ENCODE measurements around the gene ARHGEF38. TPM values are rescaled to one million over a fixed set of nuclear protein-coding genes. Genes with fewer than 3 reads are reported as not detected.
"Not testable (repeated sequence)": the region's sequence is repeated elsewhere in the genome, so short reads cannot be mapped to it uniquely, and the experiment has no call there.

ARHGEF38 gene
- total RNA-seq, 1 donor from 2014 or later: not detected

DNA sequence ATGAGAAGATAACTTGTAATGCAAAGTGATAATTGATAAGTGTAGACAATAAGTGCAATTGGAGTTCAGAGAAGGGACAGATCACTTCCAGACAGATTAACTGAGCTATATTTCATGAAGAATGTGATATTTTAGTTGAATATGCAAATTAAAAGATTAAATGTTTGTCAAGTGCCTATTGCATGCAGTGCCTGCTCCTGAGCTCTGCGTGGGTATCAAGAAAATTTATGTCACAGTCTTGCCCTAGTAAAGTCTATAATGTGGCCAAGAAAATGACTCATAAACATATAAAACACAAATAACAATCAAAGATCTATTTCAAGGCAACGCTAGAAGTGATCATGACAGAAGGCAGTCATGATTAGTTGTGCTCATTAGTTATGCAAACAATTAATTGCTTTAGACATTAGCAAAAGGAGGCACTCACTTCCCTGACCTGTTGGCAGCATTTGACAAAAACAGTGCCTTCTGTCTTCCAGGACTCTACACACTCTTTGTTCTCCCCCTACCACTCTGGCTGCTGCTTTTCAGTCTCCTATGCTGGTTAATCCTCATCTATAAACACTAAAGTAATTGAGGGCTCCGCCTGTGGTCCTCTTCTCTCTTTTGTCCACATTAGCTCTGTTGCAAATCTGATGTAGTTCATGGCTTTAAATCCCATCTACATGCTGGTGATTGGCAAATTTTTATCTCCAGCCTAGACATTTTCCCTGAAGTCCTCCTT lies 47.7 kb downstream of the ARHGEF38 start:
- intact Hi-C loops (cut with DNase I): no loop called here

DNA sequence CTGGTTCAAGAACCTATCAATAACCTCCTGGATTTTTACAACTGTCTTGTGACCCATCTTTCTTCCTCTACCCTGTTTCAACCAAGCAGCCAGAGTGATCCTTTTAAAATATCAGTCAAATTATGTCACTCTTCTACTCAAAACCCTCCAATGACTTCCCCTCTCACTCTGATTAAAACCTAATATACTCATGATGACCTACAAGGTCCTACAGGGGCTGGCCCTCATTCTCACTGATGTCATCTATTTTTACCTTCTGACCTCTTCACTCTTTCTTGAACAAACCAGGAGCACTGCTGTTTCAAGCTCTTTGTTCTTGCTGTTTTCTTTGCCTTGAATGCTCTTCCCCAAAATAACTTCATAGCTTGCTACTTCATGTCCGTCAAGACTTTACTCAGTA lies 48.5 kb downstream of the ARHGEF38 start:
- intact Hi-C loops (cut with DNase I): no loop called here

More for the DNA sequence above, 47.7 kb downstream of the ARHGEF38 start:
- DNase-seq (ENCODE audit: low spot score): no peak

GRCh38 chr4:105601406-105601805 lies 49.0 kb downstream of the ARHGEF38 start:
- intact Hi-C loops (cut with DNase I): no loop called here

More for the DNA sequence above, 48.5 kb downstream of the ARHGEF38 start:
- DNase-seq (ENCODE audit: low spot score): no peak

GRCh38 chr4:105603158-105603557 lies 50.7 kb downstream of the ARHGEF38 start:
- intact Hi-C loops (cut with DNase I): no loop called here
- DNase-seq (ENCODE audit: low spot score): no peak

More at GRCh38 chr4:105601406-105601805, 49.0 kb downstream of the ARHGEF38 start:
- no peak for DNase-seq (ENCODE audit: low spot score)

DNA sequence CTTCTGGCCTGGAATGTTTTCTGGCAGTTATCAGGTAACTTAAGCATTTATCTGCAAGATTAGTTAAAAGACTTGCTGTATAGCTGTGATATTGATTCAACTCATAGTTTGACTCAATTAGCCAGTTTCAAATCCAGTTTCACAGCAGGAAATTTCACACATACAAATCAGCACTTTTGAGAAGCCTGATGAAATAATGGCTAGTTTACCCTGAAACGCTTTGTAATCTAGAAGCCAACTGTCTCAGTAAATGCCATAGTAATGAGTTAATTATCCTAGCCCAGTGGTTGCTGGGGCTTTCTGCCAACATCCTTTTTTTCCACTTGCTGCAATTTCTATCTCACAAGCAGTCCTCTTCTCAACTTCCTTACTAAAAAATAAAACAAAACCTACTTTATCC lies 53.1 kb downstream of the ARHGEF38 start:
- intact Hi-C loops (cut with DNase I): no loop called here
- DNase-seq (ENCODE audit: low spot score): no peak

DNA sequence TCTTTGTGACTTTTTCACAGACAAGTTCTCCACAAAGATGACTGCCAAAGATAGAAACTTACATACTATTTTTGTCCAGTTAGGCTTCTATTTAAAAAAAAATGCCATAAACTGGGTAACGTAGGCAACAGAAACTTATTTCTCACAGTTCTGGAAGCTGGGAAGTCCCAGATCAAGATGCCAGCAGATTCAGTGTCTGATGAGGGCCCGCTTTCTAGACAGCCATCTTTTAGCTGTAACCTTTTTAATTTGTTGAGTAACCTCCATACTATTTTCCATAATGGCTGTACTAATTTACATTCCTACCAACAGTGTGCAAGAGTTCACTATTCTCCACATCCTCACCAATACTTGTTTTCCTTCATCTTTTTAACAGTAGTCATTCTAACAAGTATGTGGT lies 55.5 kb downstream of the ARHGEF38 start:
- DNase-seq (ENCODE audit: low spot score): no peak
- intact Hi-C loops (cut with DNase I): no loop called here

- intact Hi-C loops (cut with DNase I): not testable (repeated sequence)
Observed at GRCh38 chr4:105609819-105610218, 57.4 kb downstream of the ARHGEF38 start.

GRCh38 chr4:105613306-105613705 lies 60.9 kb downstream of the ARHGEF38 start:
- DNase-seq (ENCODE audit: low spot score): no peak
- intact Hi-C loops (cut with DNase I): no loop called here

More at GRCh38 chr4:105609819-105610218, 57.4 kb downstream of the ARHGEF38 start:
- not testable (repeated sequence) for DNase-seq (ENCODE audit: low spot score)

- DNase-seq (ENCODE audit: low spot score): no peak
- intact Hi-C loops (cut with DNase I): no loop called here
Observed at GRCh38 chr4:105619188-105619931, 66.9 kb downstream of the ARHGEF38 start.

- no peak for DNase-seq (ENCODE audit: low spot score)
Observed at GRCh38 chr4:105620640-105621323, 68.4 kb downstream of the ARHGEF38 start.

GRCh38 chr4:105622269-105622668 lies 69.8 kb downstream of the ARHGEF38 start:
- no peak for DNase-seq (ENCODE audit: low spot score)
- intact Hi-C loops (cut with DNase I): no loop called here

More at GRCh38 chr4:105620640-105621323, 68.4 kb downstream of the ARHGEF38 start:
- intact Hi-C loops (cut with DNase I): no loop called here

DNA sequence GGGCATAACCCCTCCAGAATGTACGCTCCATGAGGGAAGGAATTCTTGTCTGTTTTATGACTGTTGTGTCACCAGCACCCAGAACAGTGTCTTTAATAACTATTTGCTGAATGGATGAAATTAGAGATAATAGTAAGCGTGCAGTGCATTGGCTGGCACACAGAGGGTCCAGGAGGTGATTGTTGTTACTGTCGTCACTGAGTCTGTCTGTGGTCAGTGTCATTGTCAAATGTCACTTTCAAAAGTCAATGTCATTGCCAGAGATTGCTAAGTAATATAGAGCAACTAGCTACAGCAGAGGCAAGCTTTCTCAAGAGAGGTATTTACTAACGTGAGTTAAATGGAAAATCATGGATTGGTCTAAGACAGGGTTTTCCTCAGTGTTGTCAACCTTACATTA lies 70.7 kb downstream of the ARHGEF38 start:
- intact Hi-C loops (cut with DNase I): no loop called here
- DNase-seq (ENCODE audit: low spot score): no peak

GRCh38 chr4:105624530-105624929 lies 72.1 kb downstream of the ARHGEF38 start:
- no peak for DNase-seq (ENCODE audit: low spot score)
- intact Hi-C loops (cut with DNase I): no loop called here

- no peak for DNase-seq (ENCODE audit: low spot score)
- intact Hi-C loops (cut with DNase I): no loop called here
Observed at GRCh38 chr4:105625214-105625613, 72.8 kb downstream of the ARHGEF38 start.

DNA sequence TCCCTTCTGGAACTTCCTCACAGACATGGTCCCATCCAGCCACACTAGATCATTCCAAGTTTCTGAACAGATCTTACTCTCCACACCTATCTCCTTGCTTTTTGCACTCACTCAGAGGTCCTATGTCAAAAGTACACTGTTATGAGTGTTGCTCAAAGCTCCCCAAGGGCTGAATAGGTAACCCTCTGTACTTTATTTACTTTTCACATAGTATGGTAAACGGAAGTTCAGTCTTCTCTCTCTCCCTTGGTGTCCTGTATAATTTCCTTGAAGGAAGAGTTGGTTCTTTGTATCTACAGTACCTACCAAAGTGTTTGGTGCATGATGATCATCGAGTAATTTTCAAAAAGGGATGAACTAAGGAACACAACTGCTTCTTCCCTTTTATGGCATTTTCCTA lies 74.4 kb downstream of the ARHGEF38 start:
- DNase-seq (ENCODE audit: low spot score): no peak
- intact Hi-C loops (cut with DNase I): no loop called here

GRCh38 chr4:105627620-105628019 lies 75.2 kb downstream of the ARHGEF38 start:
- intact Hi-C loops (cut with DNase I): no loop called here
- DNase-seq (ENCODE audit: low spot score): no peak

DNA sequence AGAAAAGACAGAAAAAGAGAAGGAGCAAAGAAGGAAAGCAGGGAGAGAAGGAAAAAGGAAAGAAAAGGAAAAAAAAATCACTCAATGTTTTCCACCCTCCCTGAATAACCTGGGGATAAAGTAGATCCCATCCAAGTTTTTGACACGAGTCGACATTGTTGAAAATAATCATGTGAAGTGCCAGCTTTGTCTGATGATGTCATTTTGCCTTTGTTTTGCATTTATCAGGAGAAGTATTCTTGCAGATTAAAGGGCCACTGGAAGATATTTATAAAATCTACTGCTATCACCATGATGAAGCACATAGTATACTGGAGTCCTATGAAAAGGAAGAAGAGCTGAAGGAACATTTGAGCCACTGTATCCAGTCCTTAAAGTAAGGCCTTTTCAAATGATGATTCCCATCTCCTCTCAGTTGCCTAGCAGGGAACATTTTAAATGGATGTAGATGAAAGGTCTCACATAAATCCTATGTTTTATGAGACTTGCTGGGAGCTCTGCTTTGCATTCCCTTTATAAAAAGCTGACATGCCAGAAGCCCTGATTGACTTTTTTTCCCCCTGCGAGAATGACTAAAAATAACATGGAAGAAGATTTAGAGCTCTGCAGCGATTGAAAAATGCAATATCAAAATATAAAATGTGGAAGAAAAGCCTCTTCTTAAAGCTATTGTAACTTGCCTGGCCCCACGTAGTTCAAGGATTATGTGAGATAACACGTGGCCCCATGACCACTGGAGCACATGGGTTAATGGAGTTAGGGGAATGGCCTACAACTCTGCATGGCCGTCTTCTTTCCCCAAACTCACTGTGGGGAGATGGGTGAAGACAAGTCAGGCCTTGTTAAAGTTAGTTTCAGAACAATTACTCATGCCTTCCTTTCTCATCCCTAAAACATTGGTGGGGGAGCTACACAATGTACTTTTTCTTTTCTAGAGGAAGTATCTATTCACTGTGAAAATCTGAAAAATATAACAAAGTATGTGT lies 78.5 kb downstream of the ARHGEF38 start:
- intact Hi-C loops (cut with DNase I): no loop called here
- DNase-seq (ENCODE audit: low spot score): no peak

DNA sequence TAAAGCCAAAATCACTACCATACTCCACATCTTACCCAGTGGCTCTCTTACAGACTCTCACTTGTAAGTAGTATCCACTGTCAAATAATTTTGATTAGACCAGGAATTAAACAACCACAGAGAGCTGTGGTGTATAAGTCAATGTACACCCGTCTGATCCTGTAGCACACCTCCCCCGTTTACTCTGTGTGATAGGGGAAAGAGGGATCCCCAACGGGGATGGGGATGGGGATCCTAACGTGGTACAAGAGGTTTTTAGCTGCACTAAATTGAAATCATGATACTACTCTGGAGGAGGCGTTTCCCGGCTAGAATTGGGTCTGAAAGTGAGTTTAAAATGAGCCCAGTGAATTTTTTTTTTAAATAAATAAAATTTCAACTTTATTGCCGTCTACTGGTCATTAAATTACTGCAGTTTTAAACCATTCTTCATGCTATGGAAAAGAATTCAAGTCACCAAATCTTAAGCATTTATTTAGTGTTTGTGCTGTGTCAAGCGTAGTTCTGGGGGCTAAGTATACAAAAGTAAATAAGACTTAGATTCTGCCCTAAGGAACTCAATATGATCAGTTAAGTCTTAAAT lies 79.5 kb downstream of the ARHGEF38 start:
- intact Hi-C loops (cut with DNase I): no loop called here
- no peak for DNase-seq (ENCODE audit: low spot score)

GRCh38 chr4:105632599-105632998 lies 80.2 kb downstream of the ARHGEF38 start:
- no peak for DNase-seq (ENCODE audit: low spot score)
- intact Hi-C loops (cut with DNase I): no loop called here
